HepG2 (cell line): ENCODE results near the gene RETN. TPM values are rescaled to one million over a fixed set of nuclear protein-coding genes. Genes with fewer than 3 reads are reported as not detected.

Source experiments
- ATAC-seq: fragments of 200-7000 bp; cut with Tn5 transposase; 3 replicates; pipeline ENCODE4 v1.9.1; 2020; ENCODE audit warnings: mild to moderate bottlenecking, moderate library complexity
- BruUV-seq: library from RNA; stranded (reverse); fragments of 400-500 nt; replicated peaks from 2 replicates; lab custom pipeline; 2021; lab: Mats Ljungman, UMichigan
- CTCF ChIA-PET: fragments of 300-600 bp; formaldehyde crosslinking; extraction: SDS; loops from one replicate; lab custom pipeline; 2021; ENCODE audit warnings: low total read pairs, inconsistent platforms, low intra/inter-chr PET ratio; lab: Yijun Ruan, JAX
- POLR2A ChIA-PET: fragments of 350-600 bp; sonication (Branson Sonifier 250); formaldehyde crosslinking; loops from one replicate; lab custom pipeline; 2020; ENCODE audit warnings: antibody characterized with exemption, inconsistent platforms; lab: Yijun Ruan, JAX
- DNase-seq: peaks from one replicate; pipeline ENCODE4 v3.0.0-alpha.2; 2015; ENCODE audit warnings: low spot score
- FAIRE-seq: peaks from 3 replicates; lab custom pipeline; 2011; peaks lifted over from hg19 to GRCh38; lab: Jason Lieb, UNC
- H2AFZ ChIP-seq: one replicate; pipeline ENCODE4 v1.6.1; 2011; ENCODE audit warnings: low read length, inconsistent platforms
- H3K27ac ChIP-seq: fragments of 300-600 bp; 3 replicates; pipeline ENCODE4 v1.8.0; 2011; ENCODE audit warnings: mixed run types, mild to moderate bottlenecking, mixed read lengths, low read length, inconsistent platforms; ENCODE audit not compliant: insufficient read depth; ENCODE audit errors: extremely low read length
- H3K27me3 ChIP-seq, 2 experiments: fragments of 200-600 bp in 1 of 2; 2 replicates in 1 of 2; 3 replicates in 1 of 2; pipeline versions ENCODE4 v1.6.0 to v1.8.0; 2011; ENCODE audit warnings: low read length in 2 of 2, mild to moderate bottlenecking in 2 of 2, moderate library complexity in 2 of 2, inconsistent platforms in 1 of 2; ENCODE audit not compliant: insufficient read depth in 2 of 2, control insufficient read depth in 1 of 2
- H3K36me3 ChIP-seq, 2 experiments: fragments of 200-600 bp in 1 of 2; replicated peaks in 1 of 2; 2 replicates in 1 of 2; 3 replicates in 1 of 2; pipeline versions ENCODE4 v1.5.1 to v1.8.0; 2011; ENCODE audit warnings: low read length in 2 of 2, inconsistent platforms in 1 of 2; ENCODE audit not compliant: insufficient read depth in 2 of 2, control insufficient read depth in 1 of 2
- H3K4me1 ChIP-seq: 2 replicates; pipeline ENCODE4 v1.5.1; 2012; ENCODE audit warnings: low read length, inconsistent platforms; ENCODE audit not compliant: insufficient read depth
- H3K4me2 ChIP-seq: 2 replicates; pipeline ENCODE4 v1.6.0; 2011; ENCODE audit warnings: low read depth, low read length, inconsistent platforms
- H3K4me3 ChIP-seq, 3 experiments: fragments of 200-600 bp in 1 of 3; sonication (generic), shearing (Covaris generic) in 1 of 3; replicated peaks in 1 of 3; 2 replicates each; pipeline ENCODE4 v1.5.1; 2011 to 2016; ENCODE audit warnings: low read length in 3 of 3, inconsistent platforms in 2 of 3, low read depth in 2 of 3, mild to moderate bottlenecking in 2 of 3, control low read depth in 1 of 3, mixed read lengths in 1 of 3; ENCODE audit not compliant: insufficient read depth in 1 of 3
- H3K79me2 ChIP-seq: one replicate; pipeline ENCODE4 v1.6.1; 2011; ENCODE audit warnings: low read length, inconsistent platforms; ENCODE audit not compliant: insufficient read depth
- H3K9ac ChIP-seq: 2 replicates; pipeline ENCODE4 v1.6.0; 2011; ENCODE audit warnings: mild to moderate bottlenecking, low read depth, low read length, inconsistent platforms; ENCODE audit not compliant: insufficient read depth
- H3K9me3 ChIP-seq: 2 replicates; pipeline ENCODE4 v1.5.1; 2012; ENCODE audit warnings: mild to moderate bottlenecking, low read length
- H4K20me1 ChIP-seq: 2 replicates; pipeline ENCODE4 v1.6.0; 2011; ENCODE audit warnings: inconsistent platforms, mild to moderate bottlenecking, low read length, moderate library complexity; ENCODE audit not compliant: insufficient read depth
- CERS6 ChIP-seq: sonication (generic); formaldehyde crosslinking; IDR thresholded peaks from 2 replicates; pipeline ENCODE4 v1.5.0; 2020; ENCODE audit warnings: missing genetic modification reagents
- FOXP1 ChIP-seq, 2 experiments: fragments of 450-650 bp in 1 of 2; IDR thresholded peaks; 2 replicates each; pipeline ENCODE4 v1.6.1; 2017 to 2018; ENCODE audit warnings: antibody characterized with exemption in 1 of 2
- NFE2L2 ChIP-seq: fragments of 150-350 bp; IDR thresholded peaks from 2 replicates; pipeline ENCODE4 v1.6.1; 2014; ENCODE audit warnings: low read length
- NR2F1 ChIP-seq, 2 experiments: fragments of 450-650 bp in 1 of 2; formaldehyde crosslinking in 1 of 2; IDR thresholded peaks; 2 replicates each; pipeline versions ENCODE4 v1.5.0 to v1.6.1; 2016 to 2020; ENCODE audit warnings: mild to moderate bottlenecking in 1 of 2, missing compliant biosample characterization in 1 of 2, missing genetic modification reagents in 1 of 2, moderate library complexity in 1 of 2
- PHF8 ChIP-seq: sonication (generic); formaldehyde crosslinking; IDR thresholded peaks from 2 replicates; pipeline ENCODE4 v1.5.0; 2020; ENCODE audit warnings: missing genetic modification reagents
- RXRA ChIP-seq: sonication (generic); formaldehyde crosslinking; IDR thresholded peaks from 2 replicates; pipeline ENCODE4 v1.5.1; 2020; ENCODE audit warnings: missing genetic modification reagents
- SMAD3 ChIP-seq: sonication (generic); formaldehyde crosslinking; IDR thresholded peaks from 2 replicates; pipeline ENCODE4 v1.4.0; 2020; ENCODE audit warnings: missing genetic modification reagents
- ZMAT5 ChIP-seq: sonication (generic); formaldehyde crosslinking; IDR thresholded peaks from 2 replicates; pipeline ENCODE4 v1.5.0; 2020; ENCODE audit warnings: mild to moderate bottlenecking, low read depth, missing genetic modification reagents, borderline replicate concordance
- ZNF235 ChIP-seq: sonication (generic); formaldehyde crosslinking; IDR thresholded peaks from 2 replicates; pipeline ENCODE4 v1.8.1; 2023; ENCODE audit warnings: mild to moderate bottlenecking, missing genetic modification reagents, borderline replicate concordance
- ZNF407 ChIP-seq: sonication (generic); formaldehyde crosslinking; IDR thresholded peaks from one replicate; pipeline ENCODE4 v1.5.1; 2020; ENCODE audit warnings: mild to moderate bottlenecking, missing genetic modification reagents; ENCODE audit errors: not compliant biosample characterization
- ZNF598 ChIP-seq: sonication (generic); formaldehyde crosslinking; IDR thresholded peaks from 2 replicates; pipeline ENCODE4 v1.5.1; 2020; ENCODE audit warnings: mild to moderate bottlenecking, missing genetic modification reagents, borderline replicate concordance
- WGBS: methylation state at CpG from one replicate; pipeline ENCODE4 v1.1.6; 2017; ENCODE audit warnings: low lambda C conversion rate; 5-methylcytosine and 5-hydroxymethylcytosine counted together
- in situ Hi-C: cut with HindIII; loops from 2 replicates; pipeline ENCODE4 v1.10.0; 2017; ENCODE audit warnings: low pct_unique_long_range_greater_than_20kb; ENCODE audit not compliant: extremely low pct_ligation_motif_present
- intact Hi-C: fragments of 100-400 bp; cut with micrococcal nuclease; formaldehyde crosslinking; loops from one replicate; pipeline ENCODE4 v1.10.0; 2022; ENCODE audit not compliant: unreplicated experiment
- polyA plus RNA-seq, 8 experiments: library from polyadenylated mRNA; depleted of rRNA in 3 of 8; stranded (reverse) in 7 of 8; unstranded in 1 of 8; fragments of >200 nt; fragmentation: Illumina TruSeq in 4 of 8; extraction: Trizol in 4 of 8; gene quantifications; 2 replicates each; pipeline versions ENCODE4 v1.2.1 to v1.2.3, GENCODE V29; 2011 to 2016; ENCODE audit warnings: low read depth in 4 of 8, missing spikeins in 1 of 8, mixed read lengths in 1 of 8; ENCODE audit not compliant: insufficient read depth in 1 of 8
- total RNA-seq, 5 experiments: library from RNA; depleted of rRNA; stranded (reverse); fragments of >200 nt; fragmentation: Illumina TruSeq; extraction: Trizol; gene quantifications; 2 replicates each; pipeline ENCODE4 v1.2.3, GENCODE V29; 2016; ENCODE audit warnings: low read depth in 1 of 5

The RETN gene
- total and polyA plus RNA-seq, 2 of the 13 experiments (the other 11 are each of a cell fraction or from before 2014, with no cell fraction given) = not detected

GRCh38 chr19:7699003-7699402, 30.2 kb downstream of the RETN start:
- H3K4me2 ChIP-seq = no peak overlapping the region
- TF ChIP-seq NR2F1 (CRISPR knock-in tag; IDR thresholded peaks at IDR 0.05) (no peak), FOXP1 (IDR thresholded peaks at IDR 0.05) (no peak), FOXP1 (CRISPR knock-in tag; IDR thresholded peaks at IDR 0.05) (no peak), NFE2L2 (no peak), ZNF407 (no peak), CERS6 (CRISPR knock-in tag) (no peak), PHF8 (no peak), ZNF235 (CRISPR knock-in tag) (no peak), ZMAT5 (CRISPR knock-in tag) (no peak), RXRA (no peak), SMAD3 (CRISPR knock-in tag) (no peak), ZNF598 (CRISPR knock-in tag) (no peak)

More at GRCh38 chr19:7699003-7699402, 30.2 kb downstream of the RETN start:
- intact Hi-C loops = no loop called here
- ATAC-seq = no peak
- BruUV-seq = no TSS peak
- H3K36me3 ChIP-seq = no peaks in the 10 kb centered on the region
- no peak for FAIRE-seq
- H3K9ac ChIP-seq = no peak overlapping the region
- no peaks in the 10 kb centered on the region for H3K79me2 ChIP-seq
- ChIA-PET CTCF (no interaction called here), POLR2A (no interaction called here)
- 0% methylated on average over 2 of the region's 2 CpGs for WGBS
- H3K4me1 ChIP-seq = peaks cover 11% of the 10 kb centered on the region
- H3K27ac ChIP-seq = no peak overlapping the region
- peaks cover 0 to 24% of the 10 kb centered on the region in 2 experiments; a peak in 2 of 5 replicates for H3K27me3 ChIP-seq
- H3K9me3 ChIP-seq = no peaks in the 10 kb centered on the region
- H3K4me3 ChIP-seq = no peak overlapping the region
- in situ Hi-C loops = no loop called here
- no peaks in the 10 kb centered on the region for H4K20me1 ChIP-seq
- no peak overlapping the region for H2AFZ ChIP-seq
- DNase-seq = no peak
